BE2C (cell line): Measurements from ENCODE around the gene ADTRP.

ENCODE experiments used
- DNase-seq: peaks from one replicate; pipeline ENCODE4 v3.0.0-alpha.2; 2020
- H3K27me3 ChIP-seq: fragments of 250-450 bp; sonication (Bioruptor Pico); 2 replicates; pipeline ENCODE4 v1.5.1; 2020; ENCODE audit warnings: mild to moderate bottlenecking
- H3K36me3 ChIP-seq: fragments of 250-450 bp; sonication (Bioruptor Pico); 2 replicates; pipeline ENCODE4 v1.5.1; 2020; ENCODE audit warnings: mild to moderate bottlenecking
- H3K4me1 ChIP-seq: fragments of 250-450 bp; sonication (Bioruptor Pico); 2 replicates; pipeline ENCODE4 v1.5.1; 2020
- H3K4me3 ChIP-seq: 2 replicates; pipeline ENCODE4 v1.5.1; 2011; ENCODE audit warnings: low read depth, low read length
- H3K9me3 ChIP-seq: fragments of 250-450 bp; sonication (Bioruptor Pico); 2 replicates; pipeline ENCODE4 v1.5.1; 2020
- CTCF ChIP-seq: IDR thresholded peaks from 2 replicates; pipeline ENCODE4 v1.5.1; 2012; ENCODE audit warnings: mild to moderate bottlenecking, low read depth, low read length

ADTRP gene

GRCh38 chr6:11734861-11735613 lies 43.6 kb downstream of the ADTRP start:
- Histone ChIP-seq H3K4me3 (no peak overlapping the region), H3K4me1 (no peaks in the 10 kb centered on the region), H3K27me3 (peaks cover 8% of the 10 kb centered on the region; the same call in 1 of the 2 replicates), H3K36me3 (no peaks in the 10 kb centered on the region), H3K9me3 (no peaks in the 10 kb centered on the region)
- no peak for TF ChIP-seq CTCF
- DNase-seq: no peak

- Histone ChIP-seq H3K4me1 (no peaks in the 10 kb centered on the region), H3K9me3 (no peaks in the 10 kb centered on the region), H3K4me3 (no peak overlapping the region), H3K36me3 (no peaks in the 10 kb centered on the region), H3K27me3 (peaks cover 13% of the 10 kb centered on the region)
- no peak for TF ChIP-seq CTCF
- DNase-seq: no peak
These were observed 46.5 kb downstream of the ADTRP start for GRCh38 chr6:11732036-11732631.

GRCh38 chr6:11731423-11731822 lies 47.2 kb downstream of the ADTRP start:
- Histone ChIP-seq H3K4me1 (no peaks in the 10 kb centered on the region), H3K4me3 (no peak overlapping the region), H3K36me3 (no peaks in the 10 kb centered on the region), H3K9me3 (no peaks in the 10 kb centered on the region), H3K27me3 (peaks cover 13% of the 10 kb centered on the region)
- TF ChIP-seq CTCF: no peak
- no peak for DNase-seq

- H3K36me3 ChIP-seq: no peaks in the 10 kb centered on the region
- H3K4me1 ChIP-seq: no peaks in the 10 kb centered on the region
- H3K9me3 ChIP-seq: no peaks in the 10 kb centered on the region
- no peak for DNase-seq
- no peak overlapping the region for H3K4me3 ChIP-seq
- TF ChIP-seq CTCF: no peak
- H3K27me3 ChIP-seq: peaks cover 13% of the 10 kb centered on the region
These were observed 48.0 kb downstream of the ADTRP start for GRCh38 chr6:11730641-11731040.

GRCh38 chr6:11729076-11729475 lies 49.5 kb downstream of the ADTRP start:
- Histone ChIP-seq H3K4me1 (no peaks in the 10 kb centered on the region), H3K4me3 (no peak overlapping the region), H3K27me3 (peaks cover 13% of the 10 kb centered on the region), H3K9me3 (no peaks in the 10 kb centered on the region), H3K36me3 (no peaks in the 10 kb centered on the region)
- no peak for TF ChIP-seq CTCF
- no peak for DNase-seq
